Neural progenitor cell (in vitro differentiated cells): ENCODE results near the gene GOLGA6L2.

Experiments used
- EZH2 ChIP-seq: fragments of 200-600 bp; sonication (generic); IDR thresholded peaks from 2 replicates; pipeline ENCODE4 v1.6.1; 2017; ENCODE audit warnings: antibody characterized with exemption, mild to moderate bottlenecking, moderate library complexity
- TF ChIP-seq, protein P1 (sequence below): fragments of 200-600 bp; sonication (generic); IDR thresholded peaks from 2 replicates; pipeline ENCODE4 v1.5.1; 2017; ENCODE audit warnings: antibody characterized with exemption, mild to moderate bottlenecking

GRCh38 chr15:23401627-23402026 is 45.4 kb downstream of the GOLGA6L2 start:
- no peak for TF ChIP-seq EZH2
- TF ChIP-seq, protein P1, sequence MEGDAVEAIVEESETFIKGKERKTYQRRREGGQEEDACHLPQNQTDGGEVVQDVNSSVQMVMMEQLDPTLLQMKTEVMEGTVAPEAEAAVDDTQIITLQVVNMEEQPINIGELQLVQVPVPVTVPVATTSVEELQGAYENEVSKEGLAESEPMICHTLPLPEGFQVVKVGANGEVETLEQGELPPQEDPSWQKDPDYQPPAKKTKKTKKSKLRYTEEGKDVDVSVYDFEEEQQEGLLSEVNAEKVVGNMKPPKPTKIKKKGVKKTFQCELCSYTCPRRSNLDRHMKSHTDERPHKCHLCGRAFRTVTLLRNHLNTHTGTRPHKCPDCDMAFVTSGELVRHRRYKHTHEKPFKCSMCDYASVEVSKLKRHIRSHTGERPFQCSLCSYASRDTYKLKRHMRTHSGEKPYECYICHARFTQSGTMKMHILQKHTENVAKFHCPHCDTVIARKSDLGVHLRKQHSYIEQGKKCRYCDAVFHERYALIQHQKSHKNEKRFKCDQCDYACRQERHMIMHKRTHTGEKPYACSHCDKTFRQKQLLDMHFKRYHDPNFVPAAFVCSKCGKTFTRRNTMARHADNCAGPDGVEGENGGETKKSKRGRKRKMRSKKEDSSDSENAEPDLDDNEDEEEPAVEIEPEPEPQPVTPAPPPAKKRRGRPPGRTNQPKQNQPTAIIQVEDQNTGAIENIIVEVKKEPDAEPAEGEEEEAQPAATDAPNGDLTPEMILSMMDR, result no peak
